Large intestine (tissue), 3 donors: Measurements from ENCODE around the gene PRICKLE2. TPM values are rescaled to one million over a fixed set of nuclear protein-coding genes. Genes with fewer than 3 reads are reported as not detected.

Experiments
- DNase-seq, 2 donors: peaks; one replicate each; pipeline versions ENCODE4 v3.0.0 to v3.0.0-alpha.2; 2013
- H3K27ac ChIP-seq: one replicate; pipeline ENCODE4 v1.5.1; 2013; ENCODE audit warnings: low read length
- H3K27me3 ChIP-seq: 2 replicates; pipeline ENCODE4 v1.6.1; 2013; ENCODE audit warnings: low read length; ENCODE audit not compliant: control insufficient read depth, insufficient read depth
- H3K36me3 ChIP-seq: 2 replicates; pipeline ENCODE4 v1.6.1; 2013; ENCODE audit warnings: low read length; ENCODE audit not compliant: control insufficient read depth, insufficient read depth
- H3K4me1 ChIP-seq: one replicate; pipeline ENCODE4 v1.6.1; 2013; ENCODE audit warnings: low read length; ENCODE audit not compliant: control insufficient read depth, insufficient read depth
- H3K4me3 ChIP-seq: one replicate; pipeline ENCODE4 v1.5.1; 2013; ENCODE audit warnings: low read length
- H3K9me3 ChIP-seq: one replicate; pipeline ENCODE4 v1.6.1; 2013; ENCODE audit warnings: mild to moderate bottlenecking, low read depth, low read length, moderate library complexity; ENCODE audit not compliant: control insufficient read depth
- WGBS: methylation state at CpG from one replicate; pipeline ENCODE4 v1.1.5; 2013; ENCODE audit warnings: low lambda C conversion rate; ENCODE audit not compliant: insufficient coverage; 5-methylcytosine and 5-hydroxymethylcytosine counted together
- polyA plus RNA-seq: library from polyadenylated mRNA; unstranded; fragments of 120-200 nt; gene quantifications from one replicate; pipeline ENCODE4 v1.2.1, GENCODE V29; 2013

PRICKLE2 gene
- polyA plus RNA-seq, 1 donor: 10.5 TPM

GRCh38 chr3:64063983-64064438 lies 161.3 kb downstream of the PRICKLE2 start:
- no peak for DNase-seq
- WGBS: no CpG with 5 or more reads among the region's 2 CpGs
- Histone ChIP-seq H3K27ac (no peak overlapping the region), H3K9me3 (no peaks in the 10 kb centered on the region), H3K27me3 (no peaks in the 10 kb centered on the region), H3K36me3 (no peaks in the 10 kb centered on the region), H3K4me3 (no peak overlapping the region), H3K4me1 (no peaks in the 10 kb centered on the region)

DNA sequence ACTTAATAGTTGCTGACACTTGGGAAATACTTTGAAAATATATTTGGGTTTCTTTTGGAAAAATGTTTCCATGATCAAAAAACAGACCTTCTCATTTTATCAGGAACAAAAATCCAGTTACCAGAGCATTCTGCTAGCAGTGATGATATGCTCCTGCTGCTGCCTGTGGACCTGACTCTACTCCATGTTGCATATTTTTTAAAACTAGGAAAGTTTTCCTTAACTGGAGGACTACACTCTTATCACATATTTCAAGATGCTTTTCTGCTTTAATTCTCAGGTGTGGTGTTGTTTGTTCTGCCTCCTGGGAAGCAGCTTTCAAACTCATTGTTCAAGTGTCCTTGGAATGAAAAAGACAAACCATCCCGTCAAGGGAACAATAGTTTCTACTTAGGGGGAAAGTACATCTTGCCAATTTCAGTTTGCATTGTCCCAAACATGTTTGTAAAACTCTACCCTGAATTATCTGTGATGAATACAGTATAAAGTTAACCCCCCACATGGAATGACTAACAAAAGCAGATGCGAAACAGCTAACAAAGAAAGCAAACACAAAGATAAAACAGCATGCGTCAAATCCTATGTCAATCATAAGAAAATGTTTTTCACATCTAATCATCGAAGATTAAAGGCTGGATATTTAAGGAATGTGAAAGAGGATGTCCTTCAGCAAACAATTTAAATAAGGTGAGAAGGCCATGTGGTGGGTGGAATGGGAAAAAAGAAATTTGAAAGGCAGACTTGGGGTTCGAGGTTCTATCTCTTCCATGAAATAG lies 161.9 kb downstream of the PRICKLE2 start:
- Histone ChIP-seq H3K36me3 (no peaks in the 10 kb centered on the region), H3K4me1 (no peaks in the 10 kb centered on the region), H3K27ac (no peak overlapping the region), H3K4me3 (no peak overlapping the region), H3K27me3 (no peaks in the 10 kb centered on the region), H3K9me3 (no peaks in the 10 kb centered on the region)
- no peak for DNase-seq
- 63% methylated on average over 3 of the region's 5 CpGs for WGBS

DNA sequence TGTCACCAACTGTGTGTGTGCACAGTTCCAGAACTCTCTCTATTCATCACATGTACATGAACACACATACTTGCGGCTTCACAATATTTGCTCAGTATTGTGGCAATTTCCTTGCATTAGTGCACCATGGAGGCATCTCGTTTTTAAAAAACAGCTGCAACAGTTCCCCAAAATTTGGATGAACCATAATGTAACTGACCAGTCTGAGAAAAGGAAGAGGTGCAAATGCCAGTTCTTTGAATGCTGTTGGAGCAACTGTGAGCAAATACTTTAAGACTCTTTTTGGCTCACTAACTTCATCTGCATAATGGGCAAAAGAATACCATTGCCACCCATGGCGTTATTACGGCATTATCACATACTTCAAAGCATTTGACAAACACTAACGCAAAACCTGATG lies 163.6 kb downstream of the PRICKLE2 start:
- H3K4me1 ChIP-seq: no peaks in the 10 kb centered on the region

DNA sequence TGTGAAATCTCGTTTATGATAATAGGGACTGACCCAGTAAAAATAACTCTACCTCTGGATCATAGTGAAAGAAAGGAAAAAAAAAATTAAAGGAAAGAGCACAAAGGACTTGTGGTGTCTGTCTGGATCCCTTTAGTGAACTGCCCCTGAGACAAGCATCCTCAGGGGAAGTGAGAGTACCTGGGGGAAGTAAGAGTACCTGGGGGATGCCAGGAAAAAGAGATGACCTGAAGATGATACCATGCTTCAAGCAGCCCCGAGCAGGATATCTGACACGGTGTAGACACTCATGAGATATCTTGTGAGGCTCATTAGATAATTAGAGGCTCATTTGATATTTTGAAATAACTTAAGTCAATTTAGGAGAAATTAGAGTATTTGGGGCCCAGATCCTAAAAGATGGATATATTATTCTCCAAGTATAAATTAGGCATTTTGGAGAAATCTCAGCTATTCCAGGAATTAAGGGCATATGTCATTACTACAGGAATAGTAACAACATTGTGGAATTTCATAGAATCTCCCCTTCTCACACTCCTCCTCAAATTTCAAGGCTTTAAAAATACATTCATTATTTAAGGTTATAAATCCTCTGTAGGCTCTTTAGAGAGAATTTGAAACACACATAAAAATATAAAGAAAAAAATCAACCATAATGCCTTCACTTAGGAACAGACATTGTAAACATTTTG lies 165.6 kb downstream of the PRICKLE2 start:
- H3K9me3 ChIP-seq: no peaks in the 10 kb centered on the region
- H3K4me3 ChIP-seq: no peak overlapping the region
- no CpG with 5 or more reads among the region's 3 CpGs for WGBS
- H3K4me1 ChIP-seq: no peaks in the 10 kb centered on the region
- no peak overlapping the region for H3K27ac ChIP-seq
- H3K27me3 ChIP-seq: no peaks in the 10 kb centered on the region
- no peak for DNase-seq
- no peaks in the 10 kb centered on the region for H3K36me3 ChIP-seq

More for the DNA sequence above, 163.6 kb downstream of the PRICKLE2 start:
- no CpG with 5 or more reads among the region's 5 CpGs for WGBS
- no peak for DNase-seq
- no peaks in the 10 kb centered on the region for H3K9me3 ChIP-seq
- H3K36me3 ChIP-seq: no peaks in the 10 kb centered on the region
- no peak overlapping the region for H3K27ac ChIP-seq
- no peak overlapping the region for H3K4me3 ChIP-seq
- H3K27me3 ChIP-seq: no peaks in the 10 kb centered on the region

DNA sequence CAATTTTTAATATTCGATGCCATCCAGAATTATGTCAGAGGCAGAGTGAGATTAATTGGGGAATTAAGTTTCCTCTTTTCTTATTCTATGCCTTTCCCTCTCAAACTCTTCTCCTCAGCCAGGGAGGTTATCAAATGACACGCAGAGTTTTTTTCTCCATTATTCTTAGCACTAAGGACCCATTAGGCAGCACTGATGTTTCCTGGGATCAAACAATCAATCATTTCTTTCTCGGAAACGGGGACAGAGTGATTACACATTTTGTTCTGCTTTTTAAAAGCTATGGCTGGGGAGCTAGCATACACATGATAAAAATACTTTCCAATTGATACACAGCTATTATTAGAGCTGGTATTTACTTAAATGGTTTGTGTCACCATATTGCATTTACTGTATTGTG lies 166.7 kb downstream of the PRICKLE2 start:
- WGBS: 100% methylated on average over 1 of the region's 4 CpGs
- DNase-seq: no peak
- no peaks in the 10 kb centered on the region for H3K36me3 ChIP-seq
- no peak overlapping the region for H3K4me3 ChIP-seq
- H3K27ac ChIP-seq: no peak overlapping the region
- no peaks in the 10 kb centered on the region for H3K27me3 ChIP-seq
- no peaks in the 10 kb centered on the region for H3K9me3 ChIP-seq
- no peaks in the 10 kb centered on the region for H3K4me1 ChIP-seq

- H3K4me1 ChIP-seq: no peaks in the 10 kb centered on the region
- H3K27ac ChIP-seq: no peak overlapping the region
- H3K36me3 ChIP-seq: no peaks in the 10 kb centered on the region
- H3K4me3 ChIP-seq: no peak overlapping the region
- 100% methylated on average over 1 of the region's 4 CpGs for WGBS
- H3K9me3 ChIP-seq: no peaks in the 10 kb centered on the region
- no peak for DNase-seq
- no peaks in the 10 kb centered on the region for H3K27me3 ChIP-seq
Measured at GRCh38 chr3:64057231-64057630, 168.0 kb downstream of the PRICKLE2 start.

DNA sequence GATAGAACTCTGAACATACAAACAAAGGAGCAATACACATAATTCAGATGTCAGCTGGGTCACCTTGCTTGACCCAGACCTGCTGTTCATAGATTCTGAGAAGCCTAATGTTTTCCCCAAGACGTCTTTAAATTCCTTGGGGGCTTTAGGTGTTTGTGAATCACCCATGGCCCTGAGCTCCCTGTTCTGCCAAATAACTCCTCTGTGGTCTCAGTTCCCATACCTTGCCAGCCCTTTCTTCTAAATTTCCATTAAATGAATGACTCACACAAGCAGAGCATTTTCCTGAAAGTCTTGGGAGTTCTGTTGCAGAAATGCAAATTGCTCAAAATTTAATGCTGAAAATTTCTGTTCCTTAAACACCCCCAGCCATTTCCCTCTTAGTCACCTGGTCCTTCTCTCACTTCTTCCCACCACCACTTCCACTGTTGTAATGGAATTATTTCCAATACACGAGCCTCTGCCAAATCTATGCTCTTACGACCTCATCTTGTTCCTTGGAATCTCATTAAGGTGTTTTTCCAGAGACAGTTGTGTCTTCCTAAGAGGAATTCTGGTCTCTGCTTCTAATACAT lies 168.6 kb downstream of the PRICKLE2 start:
- no peak overlapping the region for H3K4me3 ChIP-seq
- no peaks in the 10 kb centered on the region for H3K27me3 ChIP-seq
- H3K36me3 ChIP-seq: no peaks in the 10 kb centered on the region
- no peak for DNase-seq
- H3K9me3 ChIP-seq: no peaks in the 10 kb centered on the region
- H3K4me1 ChIP-seq: no peaks in the 10 kb centered on the region
- WGBS: no CpG with 5 or more reads among the region's 3 CpGs
- H3K27ac ChIP-seq: no peak overlapping the region

DNA sequence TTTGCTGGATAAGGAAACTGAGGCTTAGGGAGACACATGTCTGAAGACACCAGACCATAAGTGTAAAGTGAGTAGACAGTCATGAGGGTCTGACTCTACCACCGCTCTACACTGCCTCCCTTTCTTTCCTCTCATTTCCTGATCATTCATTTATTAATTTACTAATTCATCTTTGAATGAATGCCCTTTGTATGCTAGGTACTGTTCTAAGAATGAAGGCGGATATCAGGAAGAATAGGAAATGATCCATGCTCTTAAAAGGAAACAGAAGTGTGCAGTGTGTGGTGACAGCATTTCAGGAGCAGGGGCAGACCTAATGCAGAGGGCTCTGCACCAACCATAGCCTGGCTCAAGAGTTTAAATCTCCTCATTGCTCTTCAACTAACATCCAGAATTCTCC lies 170.2 kb downstream of the PRICKLE2 start:
- H3K27ac ChIP-seq: no peak overlapping the region
- H3K4me3 ChIP-seq: no peak overlapping the region
- no peak for DNase-seq
- no peaks in the 10 kb centered on the region for H3K27me3 ChIP-seq
- WGBS: 100% methylated on average over 1 of the region's 2 CpGs
- no peaks in the 10 kb centered on the region for H3K4me1 ChIP-seq
- H3K9me3 ChIP-seq: no peaks in the 10 kb centered on the region
- H3K36me3 ChIP-seq: no peaks in the 10 kb centered on the region

DNA sequence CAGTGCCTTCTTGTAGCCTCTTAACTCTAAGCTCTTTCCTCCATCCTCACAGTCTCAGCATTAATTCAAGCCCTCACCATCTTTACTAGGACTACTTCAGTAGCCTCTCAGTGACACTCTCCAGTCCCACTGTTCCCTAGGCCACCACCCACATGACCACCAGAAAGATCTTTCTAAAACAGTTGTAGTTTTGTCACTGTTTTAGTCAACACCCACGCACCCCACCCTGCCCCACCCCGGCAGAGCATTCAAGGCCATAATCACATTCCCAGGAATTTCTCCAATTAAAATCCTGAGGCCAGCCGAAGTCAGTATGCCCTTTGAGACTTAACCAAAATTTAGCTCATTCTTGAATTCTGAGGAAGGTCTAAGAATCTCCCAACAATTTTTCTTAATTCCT lies 170.8 kb downstream of the PRICKLE2 start:
- H3K9me3 ChIP-seq: no peaks in the 10 kb centered on the region
- no CpG with 5 or more reads among the region's 3 CpGs for WGBS
- H3K27ac ChIP-seq: no peak overlapping the region
- peaks cover 3% of the 10 kb centered on the region for H3K27me3 ChIP-seq
- DNase-seq: no peak
- no peaks in the 10 kb centered on the region for H3K4me1 ChIP-seq
- no peak overlapping the region for H3K4me3 ChIP-seq
- no peaks in the 10 kb centered on the region for H3K36me3 ChIP-seq

DNA sequence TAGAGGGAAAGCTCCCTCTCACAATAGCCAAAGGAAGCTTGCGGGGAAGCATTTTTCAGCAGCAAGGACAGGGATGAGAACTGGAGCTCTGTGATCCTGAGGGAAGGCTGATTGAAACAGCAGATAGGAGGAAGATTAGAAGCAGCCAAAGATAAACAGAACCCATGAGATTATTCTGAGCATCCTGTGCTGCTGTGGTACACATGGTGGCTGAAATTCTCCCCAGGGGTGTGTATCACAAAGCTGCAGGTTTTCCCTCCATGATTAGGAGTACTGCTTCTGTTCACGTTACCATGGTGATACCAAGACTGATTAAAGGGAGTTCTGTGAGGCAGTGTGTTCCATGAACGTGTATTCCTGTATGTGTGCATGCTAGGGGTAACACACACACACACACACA lies 171.7 kb downstream of the PRICKLE2 start:
- no peak for DNase-seq
- Histone ChIP-seq H3K27ac (no peak overlapping the region), H3K27me3 (peaks cover 9% of the 10 kb centered on the region), H3K36me3 (no peaks in the 10 kb centered on the region), H3K9me3 (no peaks in the 10 kb centered on the region), H3K4me3 (no peak overlapping the region), H3K4me1 (no peaks in the 10 kb centered on the region)
- WGBS: no CpG with 5 or more reads among the region's 3 CpGs
